Ishikawa (cell line): Measurements from ENCODE around the gene HOGA1.

Experiments used
- CEBPB ChIP-seq: IDR thresholded peaks from 2 replicates; pipeline ENCODE4 v1.6.1; 2012
- CREB1 ChIP-seq: IDR thresholded peaks from 2 replicates; pipeline ENCODE4 v1.6.1; 2012; ENCODE audit warnings: low read depth
- EGR1 ChIP-seq: IDR thresholded peaks from 2 replicates; pipeline ENCODE4 v1.6.1; 2012
- EP300 ChIP-seq: IDR thresholded peaks from 2 replicates; pipeline ENCODE4 v1.6.1; 2012; ENCODE audit warnings: borderline replicate concordance
- FOXM1 ChIP-seq: IDR thresholded peaks from 2 replicates; pipeline ENCODE4 v1.6.1; 2012; ENCODE audit warnings: low read depth, borderline replicate concordance
- NFIC ChIP-seq: IDR thresholded peaks from 2 replicates; pipeline ENCODE4 v1.6.1; 2012
- RAD21 ChIP-seq: IDR thresholded peaks from 2 replicates; pipeline ENCODE4 v1.6.1; 2012; ENCODE audit warnings: low read depth
- TAF1 ChIP-seq: IDR thresholded peaks from 2 replicates; pipeline ENCODE4 v1.6.1; 2012; ENCODE audit warnings: low read depth, mild to moderate bottlenecking
- TCF12 ChIP-seq: IDR thresholded peaks from 2 replicates; pipeline ENCODE4 v1.6.1; 2012; ENCODE audit warnings: low read depth
- TEAD4 ChIP-seq: IDR thresholded peaks from 2 replicates; pipeline ENCODE4 v1.6.1; 2012
- YY1 ChIP-seq: IDR thresholded peaks from 2 replicates; pipeline ENCODE4 v1.6.1; 2012; ENCODE audit warnings: low read depth
- ZBTB7A ChIP-seq: IDR thresholded peaks from 2 replicates; pipeline ENCODE4 v1.6.1; 2012; ENCODE audit warnings: low read depth
- TF ChIP-seq, protein P1 (sequence below): IDR thresholded peaks from 2 replicates; pipeline ENCODE4 v1.6.1; 2012; ENCODE audit warnings: low read depth, mild to moderate bottlenecking
- TF ChIP-seq, protein P2 (sequence below): IDR thresholded peaks from 2 replicates; pipeline ENCODE4 v1.6.1; 2012
- TF ChIP-seq, protein P3 (sequence below): IDR thresholded peaks from 2 replicates; pipeline ENCODE4 v1.6.1; 2012

Gene HOGA1

DNA sequence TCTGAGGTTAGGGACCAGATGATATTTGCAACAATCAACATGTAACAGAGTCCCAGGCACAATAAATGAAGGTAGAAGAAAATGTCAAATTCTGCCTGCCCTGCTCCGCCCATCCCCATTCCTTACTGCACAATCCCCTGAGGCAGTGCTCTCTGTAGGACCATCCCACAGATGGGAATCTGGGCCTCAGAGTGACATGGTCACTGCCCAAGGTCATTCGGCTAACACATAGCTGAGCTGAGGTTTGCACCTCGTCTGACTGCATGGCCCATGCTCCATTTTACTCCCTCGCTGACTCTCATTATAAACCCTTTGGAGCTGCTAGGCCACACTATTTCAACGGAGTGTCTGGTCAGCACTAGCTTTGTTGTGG is 1.2 kb downstream of the HOGA1 start:
- TF ChIP-seq TEAD4 = no peak
- TF ChIP-seq NFIC = no peak
- no peak for TF ChIP-seq CEBPB
- TF ChIP-seq RAD21 = no peak
- TF ChIP-seq, protein P1, sequence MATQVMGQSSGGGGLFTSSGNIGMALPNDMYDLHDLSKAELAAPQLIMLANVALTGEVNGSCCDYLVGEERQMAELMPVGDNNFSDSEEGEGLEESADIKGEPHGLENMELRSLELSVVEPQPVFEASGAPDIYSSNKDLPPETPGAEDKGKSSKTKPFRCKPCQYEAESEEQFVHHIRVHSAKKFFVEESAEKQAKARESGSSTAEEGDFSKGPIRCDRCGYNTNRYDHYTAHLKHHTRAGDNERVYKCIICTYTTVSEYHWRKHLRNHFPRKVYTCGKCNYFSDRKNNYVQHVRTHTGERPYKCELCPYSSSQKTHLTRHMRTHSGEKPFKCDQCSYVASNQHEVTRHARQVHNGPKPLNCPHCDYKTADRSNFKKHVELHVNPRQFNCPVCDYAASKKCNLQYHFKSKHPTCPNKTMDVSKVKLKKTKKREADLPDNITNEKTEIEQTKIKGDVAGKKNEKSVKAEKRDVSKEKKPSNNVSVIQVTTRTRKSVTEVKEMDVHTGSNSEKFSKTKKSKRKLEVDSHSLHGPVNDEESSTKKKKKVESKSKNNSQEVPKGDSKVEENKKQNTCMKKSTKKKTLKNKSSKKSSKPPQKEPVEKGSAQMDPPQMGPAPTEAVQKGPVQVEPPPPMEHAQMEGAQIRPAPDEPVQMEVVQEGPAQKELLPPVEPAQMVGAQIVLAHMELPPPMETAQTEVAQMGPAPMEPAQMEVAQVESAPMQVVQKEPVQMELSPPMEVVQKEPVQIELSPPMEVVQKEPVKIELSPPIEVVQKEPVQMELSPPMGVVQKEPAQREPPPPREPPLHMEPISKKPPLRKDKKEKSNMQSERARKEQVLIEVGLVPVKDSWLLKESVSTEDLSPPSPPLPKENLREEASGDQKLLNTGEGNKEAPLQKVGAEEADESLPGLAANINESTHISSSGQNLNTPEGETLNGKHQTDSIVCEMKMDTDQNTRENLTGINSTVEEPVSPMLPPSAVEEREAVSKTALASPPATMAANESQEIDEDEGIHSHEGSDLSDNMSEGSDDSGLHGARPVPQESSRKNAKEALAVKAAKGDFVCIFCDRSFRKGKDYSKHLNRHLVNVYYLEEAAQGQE = no peak
- TF ChIP-seq EGR1 = no peak
- TF ChIP-seq, protein P2, sequence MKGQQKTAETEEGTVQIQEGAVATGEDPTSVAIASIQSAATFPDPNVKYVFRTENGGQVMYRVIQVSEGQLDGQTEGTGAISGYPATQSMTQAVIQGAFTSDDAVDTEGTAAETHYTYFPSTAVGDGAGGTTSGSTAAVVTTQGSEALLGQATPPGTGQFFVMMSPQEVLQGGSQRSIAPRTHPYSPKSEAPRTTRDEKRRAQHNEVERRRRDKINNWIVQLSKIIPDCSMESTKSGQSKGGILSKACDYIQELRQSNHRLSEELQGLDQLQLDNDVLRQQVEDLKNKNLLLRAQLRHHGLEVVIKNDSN = no peak

DNA sequence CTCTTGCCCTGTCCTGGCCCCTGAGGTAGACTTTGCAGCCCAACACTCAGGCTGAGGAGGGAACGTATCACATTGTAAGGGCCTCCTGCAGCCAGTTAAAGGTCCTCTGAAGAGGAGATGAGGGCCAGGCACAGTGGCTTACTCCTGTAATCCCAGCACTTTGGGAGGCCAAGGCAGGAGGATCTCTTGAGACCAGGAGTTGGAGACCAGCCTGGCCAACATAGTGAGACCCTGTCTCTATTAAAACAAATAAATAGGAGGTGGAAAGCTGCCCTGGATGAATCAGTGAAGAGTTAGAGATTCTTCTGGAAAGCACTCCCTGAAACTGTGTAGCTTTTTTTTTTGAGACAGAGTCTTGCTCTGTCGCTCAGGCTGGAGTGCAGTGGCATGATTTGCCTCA is 3.0 kb downstream of the HOGA1 start:
- no peak for TF ChIP-seq ZBTB7A
- no peak for TF ChIP-seq CEBPB
- TF ChIP-seq RAD21 = no peak
- TF ChIP-seq YY1 = no peak
- TF ChIP-seq TCF12 = no peak
- no peak for TF ChIP-seq TAF1
- TF ChIP-seq, protein P3, sequence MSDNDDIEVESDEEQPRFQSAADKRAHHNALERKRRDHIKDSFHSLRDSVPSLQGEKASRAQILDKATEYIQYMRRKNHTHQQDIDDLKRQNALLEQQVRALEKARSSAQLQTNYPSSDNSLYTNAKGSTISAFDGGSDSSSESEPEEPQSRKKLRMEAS = no peak
- TF ChIP-seq EP300 = no peak
- TF ChIP-seq FOXM1 = no peak
- no peak for TF ChIP-seq CREB1
- TF ChIP-seq NFIC = no peak
- TF ChIP-seq TEAD4 = no peak
- TF ChIP-seq, protein P1 = no peak
- no peak for TF ChIP-seq EGR1
- TF ChIP-seq, protein P2 = no peak

DNA sequence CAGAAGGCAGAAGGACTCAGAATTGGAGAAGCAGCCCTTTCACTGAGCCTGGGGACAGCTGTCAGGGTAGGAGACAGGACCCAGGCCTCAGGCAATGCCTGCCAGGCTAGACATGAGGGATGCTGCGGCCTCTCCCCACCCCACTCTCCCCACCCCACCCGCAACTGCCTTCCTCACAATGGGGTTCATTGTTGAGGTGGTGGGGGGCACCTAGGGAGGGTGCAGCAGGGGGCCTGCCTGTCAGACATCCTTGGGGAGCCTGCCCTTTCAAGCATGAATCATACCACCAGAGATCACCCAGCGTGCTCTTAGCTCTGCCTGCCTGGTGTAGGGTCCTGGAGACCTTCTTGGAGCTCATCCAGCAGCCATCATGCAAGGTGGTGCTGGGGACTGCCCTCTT is 5.3 kb downstream of the HOGA1 start, which contains the start of gene C10orf62:
C10orf62 (plus strand) TSS at position 243 of the 400 bp plus-strand sequence. CDS start 177 bp downstream, outside the sequence.
- TF ChIP-seq EGR1 (no peak), NFIC (0 out of 2 replicates have a peak, but pooled peaks have one; percentile 6)
- TF ChIP-seq, protein P3 = no peak

DNA sequence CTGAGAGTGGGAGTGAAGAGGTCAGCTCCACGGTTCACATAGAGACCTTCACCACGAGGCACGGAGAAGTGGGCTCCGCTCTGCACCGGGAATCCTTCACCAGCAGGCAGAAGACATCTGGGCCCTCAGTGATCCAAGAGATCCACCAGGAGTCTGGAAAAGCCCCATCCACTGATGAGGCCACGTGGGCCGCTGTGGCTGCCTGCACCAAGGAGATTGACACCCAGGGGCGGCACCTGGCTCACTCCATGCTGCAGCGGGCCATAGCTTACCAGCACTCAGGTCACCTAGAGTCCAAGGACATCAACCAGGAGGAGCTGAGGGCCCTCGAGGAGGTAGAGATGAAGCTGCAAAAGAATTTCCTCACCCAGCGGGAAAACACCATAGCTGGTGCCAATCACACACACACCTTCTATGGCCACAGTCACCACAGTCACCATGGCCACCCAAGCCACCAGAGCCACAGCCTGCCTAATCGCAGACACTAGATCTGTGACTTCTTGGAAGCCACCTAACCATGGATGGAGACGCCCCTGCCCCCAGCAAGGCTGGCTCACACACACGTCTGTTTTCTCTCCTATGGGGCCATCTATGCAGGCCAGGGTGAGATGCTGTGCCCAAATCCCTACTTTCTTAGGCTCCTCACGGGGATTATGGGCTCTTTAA is 6.0 kb downstream of the HOGA1 start:
- TF ChIP-seq, protein P3 = no peak
- TF ChIP-seq, protein P2 = no peak
- TF ChIP-seq, protein P1 = no peak
- TF ChIP-seq ZBTB7A (no peak), CREB1 (no peak), EGR1 (no peak), NFIC (no peak), CEBPB (no peak), TCF12 (no peak), TAF1 (no peak), YY1 (no peak), RAD21 (no peak), FOXM1 (no peak), TEAD4 (no peak), EP300 (no peak)
